Lung (tissue), 16 donors: Measurements from ENCODE around the gene C2orf68. TPM values are rescaled to one million over a fixed set of nuclear protein-coding genes. Genes with fewer than 3 reads are reported as not detected.
"Not testable (repeated sequence)": the region's sequence is repeated elsewhere in the genome, so short reads cannot be mapped to it uniquely, and the experiment has no call there.

Experiments
- ATAC-seq: fragments of 200-7000 bp; cut with Tn5 transposase; one replicate; pipeline ENCODE4 v1.9.1; 2020; ENCODE audit warnings: moderate number of reproducible peaks; ENCODE audit not compliant: insufficient read depth, low FRiP score
- DNase-seq, 3 donors: peaks; one replicate each; pipeline ENCODE4 v3.0.0-alpha.2; 2013 to 2017
- H3K27ac ChIP-seq, 2 donors: one replicate each; pipeline ENCODE4 v1.5.1; 2013; ENCODE audit warnings: mild to moderate bottlenecking in 2 of 2, moderate library complexity in 2 of 2, control low read depth in 1 of 2, inconsistent platforms in 1 of 2, low read depth in 1 of 2, low read length in 1 of 2
- H3K27me3 ChIP-seq, 3 donors: one replicate each; pipeline ENCODE4 v1.5.1; 2013; ENCODE audit warnings: low read length in 2 of 3; ENCODE audit not compliant: control insufficient read depth in 3 of 3, insufficient read depth in 3 of 3
- H3K36me3 ChIP-seq, 4 donors: one replicate each; pipeline ENCODE4 v1.5.1; 2013; ENCODE audit warnings: low read length in 4 of 4, mild to moderate bottlenecking in 1 of 4, moderate library complexity in 1 of 4; ENCODE audit not compliant: control insufficient read depth in 4 of 4, insufficient read depth in 4 of 4
- H3K4me1 ChIP-seq, 5 donors: one replicate each; pipeline ENCODE4 v1.5.1; 2013; ENCODE audit warnings: low read length in 5 of 5, mild to moderate bottlenecking in 2 of 5, moderate library complexity in 1 of 5; ENCODE audit not compliant: control insufficient read depth in 5 of 5, insufficient read depth in 5 of 5
- H3K4me3 ChIP-seq: one replicate; pipeline ENCODE4 v1.5.1; 2013; ENCODE audit warnings: mild to moderate bottlenecking, control low read depth, moderate library complexity
- H3K9ac ChIP-seq, 2 donors: one replicate each; pipeline ENCODE4 v1.5.1; 2013; ENCODE audit warnings: low read length in 2 of 2, control low read depth in 1 of 2; ENCODE audit not compliant: insufficient read depth in 1 of 2
- H3K9me3 ChIP-seq, 4 donors: one replicate each; pipeline ENCODE4 v1.5.1; 2013; ENCODE audit warnings: low read length in 3 of 4, mild to moderate bottlenecking in 1 of 4, moderate library complexity in 1 of 4; ENCODE audit not compliant: control insufficient read depth in 4 of 4, insufficient read depth in 3 of 4
- WGBS, 2 donors: extraction: QIAGEN DNeasy Blood & Tissue Kit; methylation state at CpG; one replicate each; pipeline ENCODE4 v1.1.7; 2013; 5-methylcytosine and 5-hydroxymethylcytosine counted together
- long read RNA-seq, 5 donors: transcript quantifications; one replicate each; lab custom pipeline, GENCODE V29; 2026
- polyA plus RNA-seq, 2 donors: library from polyadenylated mRNA; stranded (reverse); fragments of 200-250 nt; gene quantifications; one replicate each; pipeline ENCODE4 v1.2.1, GENCODE V29; 2013
- total RNA-seq, 2 donors: library from RNA; depleted of rRNA in 1 of 2; stranded (reverse); fragments of >200 nt in 1 of 2; gene quantifications; one replicate each; pipeline ENCODE4 v1.2.1, GENCODE V29; 2014 to 2021
- TF ChIP-seq, protein P1 (sequence below): IDR thresholded peaks from 2 replicates; pipeline ENCODE4 v1.5.1; 2012; ENCODE audit warnings: mild to moderate bottlenecking; ENCODE audit errors: control extremely low read depth, extremely low read depth
- donor health status: control.
- donor health status: control.
- donor health status: Bipolar disorder and iron deficiency.
- donor health status: healthy.
- donor health status: DM: yes; HTN: yes; CAD: no.

Gene C2orf68, protein sequence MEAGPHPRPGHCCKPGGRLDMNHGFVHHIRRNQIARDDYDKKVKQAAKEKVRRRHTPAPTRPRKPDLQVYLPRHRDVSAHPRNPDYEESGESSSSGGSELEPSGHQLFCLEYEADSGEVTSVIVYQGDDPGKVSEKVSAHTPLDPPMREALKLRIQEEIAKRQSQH
- total RNA-seq (10 to 100 TPM; 38.4 to 43.0 TPM), polyA plus RNA-seq (10 to 100 TPM; 23.2 to 51.9 TPM)
- long read RNA-seq, donor 1, transcript C2orf68-201 (4 exons, 2,837 nt) = major isoform, 12 of 30 reads
- long read RNA-seq, donor 1, transcript C2orf68-202 (2 exons, 1,722 nt) = minor isoform, 9 of 30 reads
- long read RNA-seq, donor 1, partial matches to known transcripts = 5 of 30 reads
- long read RNA-seq, donor 1, other reads (novel, unspliced or antisense) = 0 of 30 reads
- long read RNA-seq, donor 2, partial matches to known transcripts = 0 of 5 reads
- long read RNA-seq, donor 2, other reads (novel, unspliced or antisense) = 0 of 5 reads
- long read RNA-seq, donor 3, partial matches to known transcripts = 0 of 17 reads
- long read RNA-seq, donor 3, other reads (novel, unspliced or antisense) = 10 of 17 reads
- long read RNA-seq, donor 4, partial matches to known transcripts = 0 of 5 reads
- long read RNA-seq, donor 4, other reads (novel, unspliced or antisense) = 0 of 5 reads
- long read RNA-seq, donor 5, transcript C2orf68-201 (4 exons, 2,837 nt) = major isoform, 14 of 29 reads
- long read RNA-seq, donor 5, transcript C2orf68-203 (3 exons, 1,204 nt) = minor isoform, 5 of 29 reads
- long read RNA-seq, donor 5, transcript C2orf68-202 (2 exons, 1,722 nt) = minor isoform, 9 of 29 reads
- long read RNA-seq, donor 5, partial matches to known transcripts = 0 of 29 reads
- long read RNA-seq, donor 5, other reads (novel, unspliced or antisense) = 0 of 29 reads

DNA sequence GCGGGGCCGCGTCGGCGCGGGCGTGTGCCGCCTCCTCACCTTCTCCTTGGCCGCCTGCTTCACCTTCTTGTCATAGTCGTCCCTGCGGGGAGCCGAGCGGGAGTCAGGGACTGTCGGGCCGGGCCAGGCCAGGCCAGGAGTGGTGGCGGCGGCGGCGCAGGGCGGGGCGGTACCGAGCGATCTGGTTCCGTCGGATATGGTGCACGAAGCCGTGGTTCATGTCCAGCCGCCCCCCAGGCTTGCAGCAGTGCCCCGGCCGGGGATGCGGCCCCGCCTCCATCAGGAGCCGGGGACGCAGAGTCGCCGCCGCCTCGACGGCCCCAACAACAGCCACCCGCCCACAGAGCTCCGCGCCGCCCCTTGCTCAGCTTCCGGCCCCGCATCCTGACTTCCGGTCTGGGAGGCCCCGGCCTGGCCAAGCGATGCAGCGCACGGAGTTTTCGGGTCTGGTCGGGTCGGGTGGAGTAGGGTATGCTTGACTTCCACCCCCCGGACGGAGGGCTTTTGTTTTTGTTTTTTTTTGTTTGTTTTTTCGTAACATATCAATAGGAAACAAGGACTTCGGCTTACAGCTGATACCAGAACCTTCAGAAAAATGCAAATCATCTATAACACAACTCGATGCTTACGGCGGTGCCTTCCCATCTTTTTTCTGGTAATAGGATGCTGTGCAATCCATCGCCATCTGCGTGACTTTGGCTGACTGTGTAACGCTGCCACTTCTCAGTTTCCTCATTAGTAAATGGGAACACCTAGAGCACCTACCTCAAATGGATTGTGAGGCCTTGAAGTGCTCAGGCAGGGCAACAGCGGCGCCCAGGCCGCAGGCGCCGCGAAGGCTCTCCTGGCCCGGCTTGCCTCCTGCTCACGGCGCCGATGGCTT lies at the start of gene C2orf68:
Gene C2orf68, minus strand, starts transcription at position 362 of the 883 bp plus-strand sequence. Its CDS starts 82 bp downstream, at position 280.
- no peaks in the 10 kb centered on the region for H3K9me3 ChIP-seq
- WGBS, 2 donors = 8 to 10% methylated on average over 63 to 73 of the region's 73 CpGs
- DNase-seq = peak; percentile 94 to 96 (median 95)
- TF ChIP-seq, protein P1, sequence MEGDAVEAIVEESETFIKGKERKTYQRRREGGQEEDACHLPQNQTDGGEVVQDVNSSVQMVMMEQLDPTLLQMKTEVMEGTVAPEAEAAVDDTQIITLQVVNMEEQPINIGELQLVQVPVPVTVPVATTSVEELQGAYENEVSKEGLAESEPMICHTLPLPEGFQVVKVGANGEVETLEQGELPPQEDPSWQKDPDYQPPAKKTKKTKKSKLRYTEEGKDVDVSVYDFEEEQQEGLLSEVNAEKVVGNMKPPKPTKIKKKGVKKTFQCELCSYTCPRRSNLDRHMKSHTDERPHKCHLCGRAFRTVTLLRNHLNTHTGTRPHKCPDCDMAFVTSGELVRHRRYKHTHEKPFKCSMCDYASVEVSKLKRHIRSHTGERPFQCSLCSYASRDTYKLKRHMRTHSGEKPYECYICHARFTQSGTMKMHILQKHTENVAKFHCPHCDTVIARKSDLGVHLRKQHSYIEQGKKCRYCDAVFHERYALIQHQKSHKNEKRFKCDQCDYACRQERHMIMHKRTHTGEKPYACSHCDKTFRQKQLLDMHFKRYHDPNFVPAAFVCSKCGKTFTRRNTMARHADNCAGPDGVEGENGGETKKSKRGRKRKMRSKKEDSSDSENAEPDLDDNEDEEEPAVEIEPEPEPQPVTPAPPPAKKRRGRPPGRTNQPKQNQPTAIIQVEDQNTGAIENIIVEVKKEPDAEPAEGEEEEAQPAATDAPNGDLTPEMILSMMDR = no peak
- H3K36me3 ChIP-seq = peaks cover 0 to 26% (median 12%) of the 10 kb centered on the region in 4 donors
- peaks cover 0 to 15% (median 8%) of the 10 kb centered on the region in 5 donors for H3K4me1 ChIP-seq
- H3K9ac ChIP-seq = peak within 1 kb of the TSS; percentile 77 to 91
- peak within 1 kb of the TSS; percentile 70 for H3K4me3 ChIP-seq
- H3K27me3 ChIP-seq = no peaks in the 10 kb centered on the region
- ATAC-seq = peak; percentile 84
- peak within 1 kb of the TSS; percentile 86 to 93 for H3K27ac ChIP-seq

DNA sequence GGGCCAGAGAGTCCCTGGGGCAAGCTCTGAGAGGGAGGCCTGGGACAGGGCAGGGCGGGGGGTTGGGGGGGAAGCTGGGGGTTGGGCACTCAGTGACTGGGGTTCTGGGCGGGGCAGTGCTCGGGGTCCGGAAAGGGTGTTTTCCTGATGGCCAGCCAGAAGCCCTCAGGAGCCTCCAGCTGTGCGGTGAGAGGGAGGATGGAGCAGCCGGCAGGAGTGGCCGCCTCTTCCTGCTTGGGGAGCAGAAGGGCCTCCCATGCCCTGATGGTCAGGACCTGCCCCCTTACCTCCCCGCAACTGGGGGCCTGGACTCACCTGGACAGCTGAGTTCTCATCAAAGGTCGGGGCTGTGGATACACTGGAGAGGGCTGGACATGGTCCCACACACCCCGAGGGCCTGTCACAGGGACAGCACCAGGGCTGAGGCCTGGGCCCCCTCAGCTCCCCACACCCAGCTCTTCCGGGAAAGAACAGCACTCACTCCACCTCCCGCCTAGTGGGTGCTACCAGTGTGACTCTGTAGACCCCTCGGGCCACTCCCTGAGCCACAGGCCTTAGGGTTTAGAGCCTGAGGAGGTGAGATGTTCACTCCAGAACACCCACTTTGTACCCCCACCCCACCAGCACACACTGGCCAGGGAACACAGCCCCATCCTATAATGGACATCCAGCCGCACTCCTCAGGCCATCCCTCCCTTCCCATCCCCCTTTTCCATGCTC lies 49.4 kb upstream of the C2orf68 start:
- 47 to 52% methylated on average over 13 to 14 of the region's 14 CpGs for WGBS, 2 donors
- Histone ChIP-seq H3K9ac (no peak overlapping the region), H3K36me3 (peaks cover 0 to 21% (median 2%) of the 10 kb centered on the region in 4 donors), H3K4me3 (no peak overlapping the region), H3K9me3 (no peaks in the 10 kb centered on the region), H3K4me1 (peaks cover 0 to 17% (median 0%) of the 10 kb centered on the region in 5 donors), H3K27me3 (no peaks in the 10 kb centered on the region), H3K27ac (peak overlapping the region; percentile 38 to 89)
- DNase-seq (no peak), ATAC-seq (no peak)
- TF ChIP-seq, protein P1 = no peak

DNA sequence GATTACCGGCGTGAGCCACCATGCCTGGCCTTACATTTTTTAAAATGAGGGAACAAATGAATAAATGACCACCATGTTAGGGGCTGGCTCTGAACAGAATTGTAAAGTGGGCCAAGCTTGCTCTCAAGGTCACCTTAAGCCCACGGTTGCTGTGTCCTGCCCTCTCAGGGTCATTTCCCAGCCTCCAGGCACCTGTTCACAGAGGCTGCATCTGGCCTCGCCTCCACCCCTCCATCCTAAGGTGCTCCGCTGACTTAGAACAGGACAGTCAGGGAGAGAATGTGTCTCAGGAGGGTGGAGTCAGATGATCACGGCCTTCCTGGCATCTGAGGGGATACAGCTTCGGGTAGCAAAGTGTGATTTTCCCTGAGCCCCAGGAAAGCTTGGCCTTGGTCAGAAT lies 48.9 kb upstream of the C2orf68 start:
- TF ChIP-seq, protein P1 = no peak
- H3K4me1 ChIP-seq = peaks cover 0 to 17% (median 0%) of the 10 kb centered on the region in 5 donors
- peaks cover 0 to 19% (median 2%) of the 10 kb centered on the region in 4 donors for H3K36me3 ChIP-seq
- no peaks in the 10 kb centered on the region for H3K27me3 ChIP-seq
- ATAC-seq = no peak
- H3K4me3 ChIP-seq = no peak overlapping the region
- H3K27ac ChIP-seq = peak overlapping the region in 1 of 2 donors; percentile 89
- no peak overlapping the region for H3K9ac ChIP-seq
- no peaks in the 10 kb centered on the region for H3K9me3 ChIP-seq
- WGBS, 2 donors = 66 to 80% methylated on average over 7 of the region's 7 CpGs
- no peak for DNase-seq

DNA sequence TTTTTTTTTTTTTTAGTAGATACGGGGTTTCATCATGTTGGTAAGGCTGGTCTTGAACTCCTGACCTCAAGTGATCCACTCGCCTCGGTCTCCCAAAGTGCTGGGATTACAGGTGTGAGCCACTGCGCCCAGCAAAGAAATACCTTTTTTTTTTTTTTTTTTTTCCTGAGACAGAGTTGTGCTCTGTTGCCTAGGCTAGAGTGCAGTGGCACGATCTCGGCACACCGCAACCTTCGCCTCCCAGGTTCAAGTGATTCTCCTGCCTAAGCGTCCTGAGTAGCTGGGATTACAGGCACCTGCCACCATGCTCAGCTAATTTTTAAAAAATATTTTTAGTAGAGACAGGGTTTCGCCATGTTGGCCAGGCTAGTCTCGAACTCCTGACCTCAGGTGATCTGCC lies 48.4 kb upstream of the C2orf68 start:
- DNase-seq, H3K9ac ChIP-seq, H3K4me3 ChIP-seq, H3K9me3 ChIP-seq, ATAC-seq, H3K27me3 ChIP-seq: not testable (repeated sequence)
- peaks cover 0 to 15% (median 2%) of the 10 kb centered on the region in 4 donors for H3K36me3 ChIP-seq
- 77 to 86% methylated on average over 11 of the region's 11 CpGs for WGBS, 2 donors
- peak overlapping the region in 1 of 2 donors; percentile 89 for H3K27ac ChIP-seq
- H3K4me1 ChIP-seq = peaks cover 0 to 17% (median 0%) of the 10 kb centered on the region in 5 donors
